SK-N-SH (cell line): ENCODE results near the gene PSENEN. TPM values are rescaled to one million over a fixed set of nuclear protein-coding genes. Genes with fewer than 3 reads are reported as not detected.

Experiments
- CTCF ChIA-PET: fragments of 300-600, 350-600 bp; formaldehyde crosslinking; extraction: SDS; loops from one replicate; lab custom pipeline; 2021; lab: Yijun Ruan, JAX
- POLR2A ChIA-PET: fragments of 350-600 bp; sonication (Branson Sonifier 250); formaldehyde crosslinking; extraction: SDS; loops from one replicate; lab custom pipeline; 2020; ENCODE audit warnings: antibody characterized with exemption, inconsistent platforms; lab: Yijun Ruan, JAX
- DNase-seq: peaks from one replicate; pipeline ENCODE4 v3.0.0; 2012
- H2AFZ ChIP-seq: fragments of 200-600 bp; sonication (generic); 2 replicates; pipeline ENCODE4 v1.8.1; 2016; ENCODE audit warnings: antibody characterized with exemption, mild to moderate bottlenecking, low read depth
- H3F3A ChIP-seq: fragments of 200-600 bp; sonication (generic); replicated peaks from 2 replicates; pipeline ENCODE3; 2016; ENCODE audit warnings: antibody characterized with exemption, mild to moderate bottlenecking; ENCODE audit not compliant: insufficient read depth
- H3K27ac ChIP-seq, 2 experiments: fragments of 200-500 bp in 1 of 2; fragments of 200-600 bp in 1 of 2; sonication (Bioruptor generic) in 1 of 2; sonication (generic), shearing (Covaris generic) in 1 of 2; 2 replicates each; pipeline versions ENCODE4 v1.5.1 to v1.6.1; 2014 to 2016; ENCODE audit warnings: low read depth in 2 of 2, inconsistent platforms in 1 of 2, low read length in 1 of 2, mild to moderate bottlenecking in 1 of 2, mixed read lengths in 1 of 2
- H3K27me3 ChIP-seq: fragments of 200-600 bp; sonication (generic), shearing (Covaris generic); 2 replicates; pipeline ENCODE4 v1.6.1; 2016; ENCODE audit warnings: mixed run types; ENCODE audit not compliant: insufficient read depth
- H3K36me3 ChIP-seq, 2 experiments: fragments of 200-500 bp in 1 of 2; fragments of 200-600 bp in 1 of 2; sonication (Bioruptor generic) in 1 of 2; sonication (generic) in 1 of 2; replicated peaks in 1 of 2; 2 replicates each; pipeline versions ENCODE3 to v1.5.1; 2014 to 2016; ENCODE audit warnings: low read length in 1 of 2, mild to moderate bottlenecking in 1 of 2; ENCODE audit not compliant: insufficient read depth in 2 of 2, control insufficient read depth in 1 of 2
- H3K4me1 ChIP-seq, 2 experiments: fragments of 200-500 bp in 1 of 2; fragments of 200-600 bp in 1 of 2; sonication (Bioruptor generic) in 1 of 2; sonication (generic), shearing (Covaris generic) in 1 of 2; 2 replicates each; pipeline versions ENCODE4 v1.5.1 to v1.6.1; 2014 to 2016; ENCODE audit warnings: low read depth in 1 of 2, low read length in 1 of 2, mixed run types in 1 of 2; ENCODE audit not compliant: insufficient read depth in 2 of 2, control insufficient read depth in 1 of 2
- H3K4me2 ChIP-seq: fragments of 200-600 bp; sonication (generic), shearing (Covaris generic); 2 replicates; pipeline ENCODE4 v1.6.1; 2017; ENCODE audit warnings: mixed run types
- H3K4me3 ChIP-seq, 2 experiments: fragments of 200-500 bp in 1 of 2; fragments of 200-600 bp in 1 of 2; sonication (Bioruptor generic) in 1 of 2; sonication (generic), shearing (Covaris generic) in 1 of 2; 2 replicates each; pipeline versions ENCODE4 v1.5.1 to v1.8.1; 2014 to 2016; ENCODE audit warnings: low read depth in 2 of 2, inconsistent platforms in 1 of 2, low read length in 1 of 2, mild to moderate bottlenecking in 1 of 2, mixed read lengths in 1 of 2, moderate library complexity in 1 of 2
- H3K79me2 ChIP-seq: fragments of 200-600 bp; sonication (generic); 2 replicates; pipeline ENCODE4 v1.8.1; 2017; ENCODE audit warnings: mild to moderate bottlenecking; ENCODE audit not compliant: insufficient read depth
- H3K9ac ChIP-seq: fragments of 200-600 bp; sonication (generic); 2 replicates; pipeline ENCODE4 v1.6.1; 2017; ENCODE audit warnings: mixed run types
- H3K9me2 ChIP-seq: fragments of 200-600 bp; sonication (generic); 2 replicates; pipeline ENCODE4 v1.6.1; 2017; ENCODE audit warnings: mixed run types
- H3K9me3 ChIP-seq: fragments of 200-600 bp; sonication (generic); 2 replicates; pipeline ENCODE4 v1.6.1; 2017; ENCODE audit warnings: mixed run types, mild to moderate bottlenecking, moderate library complexity
- H4K20me1 ChIP-seq: fragments of 200-600 bp; sonication (generic); 2 replicates; pipeline ENCODE4 v1.6.1; 2017; ENCODE audit warnings: mild to moderate bottlenecking, mixed run types; ENCODE audit not compliant: insufficient read depth
- ELF1 ChIP-seq: IDR thresholded peaks from 2 replicates; pipeline ENCODE4 v1.4.0; 2012
- EP300 ChIP-seq, 2 experiments: IDR thresholded peaks; 2 replicates each; pipeline versions ENCODE4 v1.4.0 to v1.6.1; 2012; ENCODE audit warnings: borderline replicate concordance in 1 of 2, low read depth in 1 of 2, low read length in 1 of 2
- EZH2phosphoT487 ChIP-seq: fragments of 200-600 bp; sonication (generic); IDR thresholded peaks from 2 replicates; pipeline ENCODE4 v1.6.1; 2017; ENCODE audit warnings: low read depth, mixed run types, mild to moderate bottlenecking, antibody characterized with exemption, moderate library complexity, borderline replicate concordance
- FOSL2 ChIP-seq: IDR thresholded peaks from 2 replicates; pipeline ENCODE4 v1.4.0; 2012; ENCODE audit warnings: low read depth, mild to moderate bottlenecking, moderate library complexity, borderline replicate concordance
- FOXM1 ChIP-seq: IDR thresholded peaks from 2 replicates; pipeline ENCODE4 v1.4.0; 2012; ENCODE audit warnings: low read depth, mild to moderate bottlenecking
- GABPA ChIP-seq: IDR thresholded peaks from 2 replicates; pipeline ENCODE4 v1.4.0; 2012; ENCODE audit warnings: low read depth, mild to moderate bottlenecking
- IRF3 ChIP-seq: fragments of 150-350 bp; IDR thresholded peaks from 2 replicates; pipeline ENCODE4 v1.6.1; 2016; ENCODE audit warnings: mild to moderate bottlenecking, low read depth, low read length
- JUND ChIP-seq: IDR thresholded peaks from 2 replicates; pipeline ENCODE4 v1.4.0; 2012
- MEF2A ChIP-seq: IDR thresholded peaks from 2 replicates; pipeline ENCODE4 v1.4.0; 2012; ENCODE audit warnings: low read depth, borderline replicate concordance
- MXI1 ChIP-seq: IDR thresholded peaks from 2 replicates; pipeline ENCODE4 v1.6.1; 2012; ENCODE audit warnings: mild to moderate bottlenecking, low read depth, low read length, improper control_type of control experiment
- NFIC ChIP-seq: IDR thresholded peaks from 2 replicates; pipeline ENCODE4 v1.4.0; 2012; ENCODE audit warnings: borderline replicate concordance
- RAD21 ChIP-seq: IDR thresholded peaks from 2 replicates; pipeline ENCODE4 v1.6.1; 2012; ENCODE audit warnings: mild to moderate bottlenecking, low read length
- RXRA ChIP-seq: IDR thresholded peaks from 2 replicates; pipeline ENCODE4 v1.4.0; 2012; ENCODE audit warnings: low read depth, mild to moderate bottlenecking, borderline replicate concordance
- SIN3A ChIP-seq: IDR thresholded peaks from 2 replicates; pipeline ENCODE4 v1.6.1; 2012; ENCODE audit warnings: low read depth, mild to moderate bottlenecking, low read length, moderate library complexity, borderline replicate concordance
- SMC3 ChIP-seq: IDR thresholded peaks from 2 replicates; pipeline ENCODE4 v1.6.1; 2012; ENCODE audit warnings: low read depth, low read length, improper control_type of control experiment
- TCF12 ChIP-seq: IDR thresholded peaks from 2 replicates; pipeline ENCODE4 v1.4.0; 2012
- TEAD4 ChIP-seq: IDR thresholded peaks from 2 replicates; pipeline ENCODE4 v1.4.0; 2012; ENCODE audit warnings: mild to moderate bottlenecking, borderline replicate concordance; ENCODE audit not compliant: insufficient read depth
- USF2 ChIP-seq: fragments of 150-350 bp; IDR thresholded peaks from 2 replicates; pipeline ENCODE4 v1.6.1; 2017; ENCODE audit warnings: antibody characterized with exemption, low read length, low read depth, borderline replicate concordance
- ZBTB33 ChIP-seq: IDR thresholded peaks from 2 replicates; pipeline ENCODE4 v1.4.0; 2012; ENCODE audit warnings: low read depth, borderline replicate concordance
- WGBS: methylation state at CpG from one replicate; pipeline ENCODE4 v1.1.6; 2017; ENCODE audit warnings: low lambda C conversion rate; 5-methylcytosine and 5-hydroxymethylcytosine counted together
- polyA plus RNA-seq, 3 experiments: library from polyadenylated mRNA; depleted of rRNA; stranded (reverse); fragments of >200 nt; gene quantifications; 2 replicates each; pipeline ENCODE4 v1.2.3, GENCODE V29; 2012

Gene PSENEN
- polyA plus RNA-seq, 1 of the 3 experiments (the other 2 are of a cell fraction), result 99.2 TPM

- Histone ChIP-seq H3K4me3 (no peak overlapping the region), H3K9me2 (no peaks in the 10 kb centered on the region), H3K4me2 (no peak overlapping the region), H3K9ac (no peak overlapping the region), H3K9me3 (no peaks in the 10 kb centered on the region), H3F3A (no peaks in the 10 kb centered on the region), H4K20me1 (no peaks in the 10 kb centered on the region), H3K27ac (no peak overlapping the region; a peak in 1 of 4 replicates), H2AFZ (no peak overlapping the region), H3K79me2 (no peaks in the 10 kb centered on the region), H3K36me3 (peaks cover 0 to 5% of the 10 kb centered on the region in 2 experiments), H3K27me3 (no peaks in the 10 kb centered on the region), H3K4me1 (no peaks in the 10 kb centered on the region)
- WGBS, result 93% methylated on average over 11 of the region's 15 CpGs
- no peak for TF ChIP-seq JUND
- TF ChIP-seq ZBTB33, result no peak
- no peak for TF ChIP-seq FOSL2
- no peak for TF ChIP-seq RXRA
- TF ChIP-seq RAD21, result no peak
- no peak for TF ChIP-seq SMC3
- no peak for TF ChIP-seq TEAD4
- POLR2A ChIA-PET, result no interaction called here
- no peak for DNase-seq
- CTCF ChIA-PET, result interaction anchor here (1.9 kb wide), 1 partner anchor 32 kb away, joined by 6 read pairs; no protein-coding TSS in a partner anchor
Observed at GRCh38 chr19:35787227-35787799, 41.9 kb downstream of the PSENEN start.

- H3K36me3 ChIP-seq, result peaks cover 0 to 3% of the 10 kb centered on the region in 2 experiments
- ChIA-PET POLR2A (interaction anchor here (0.6 kb wide), 2 partner anchors 10 to 22 kb away, joined by 3 to 4 read pairs; no protein-coding TSS in a partner anchor), CTCF (interaction anchor here (1.9 kb wide), 1 partner anchor 31 kb away, joined by 6 read pairs; no protein-coding TSS in a partner anchor)
- WGBS, result 75% methylated on average over 10 of the region's 12 CpGs
- DNase-seq, result no peak
- H4K20me1 ChIP-seq, result no peaks in the 10 kb centered on the region
- H3K9ac ChIP-seq, result no peak overlapping the region
- no peak overlapping the region for H3K27ac ChIP-seq
- no peak for TF ChIP-seq TCF12
- no peak for TF ChIP-seq SMC3
- TF ChIP-seq NFIC, result no peak
- TF ChIP-seq IRF3, result no peak
- no peak for TF ChIP-seq ZBTB33
- TF ChIP-seq ELF1, result no peak
- no peak for TF ChIP-seq FOXM1
- no peak for TF ChIP-seq USF2
- TF ChIP-seq SIN3A, result no peak
- no peak for TF ChIP-seq MEF2A
- no peak for TF ChIP-seq MXI1
- TF ChIP-seq EZH2phosphoT487, result no peak
- no peak for TF ChIP-seq GABPA
- no peak for TF ChIP-seq EP300 (IDR thresholded peaks at IDR 0.05; ENCODE audit: borderline replicate concordance in 1 of 2, low read depth in 1 of 2, low read length in 1 of 2)
- TF ChIP-seq RAD21, result no peak
- no peak for TF ChIP-seq FOSL2
- no peaks in the 10 kb centered on the region for H3K79me2 ChIP-seq
- no peak overlapping the region for H2AFZ ChIP-seq
- H3K27me3 ChIP-seq, result no peaks in the 10 kb centered on the region
- H3F3A ChIP-seq, result no peaks in the 10 kb centered on the region
- H3K4me1 ChIP-seq, result no peaks in the 10 kb centered on the region
- no peaks in the 10 kb centered on the region for H3K9me3 ChIP-seq
- no peak overlapping the region for H3K4me2 ChIP-seq
- no peak overlapping the region for H3K4me3 ChIP-seq
- no peaks in the 10 kb centered on the region for H3K9me2 ChIP-seq
Observed at GRCh38 chr19:35788205-35788960, 42.9 kb downstream of the PSENEN start.
